GM21576 (cell line): ENCODE results near the gene ACTL6B.

Experiments
- ATAC-seq: cut with Tn5 transposase; IDR thresholded peaks from one replicate; pipeline ENCODE4 v1.9.1; 2021; ENCODE audit warnings: mild to moderate bottlenecking, moderate library complexity; ENCODE audit not compliant: unreplicated experiment

ACTL6B gene

GRCh38 chr7:100602889-100603725, 53.1 kb downstream of the ACTL6B start:
- no peak for ATAC-seq

GRCh38 chr7:100600730-100601038, 55.6 kb downstream of the ACTL6B start:
- no peak for ATAC-seq

GRCh38 chr7:100599911-100600729, 56.1 kb downstream of the ACTL6B start:
- ATAC-seq: no peak

- no peak for ATAC-seq
These were observed 57.8 kb downstream of the ACTL6B start for GRCh38 chr7:100598425-100598824.

- no peak for ATAC-seq
These were observed 61.1 kb downstream of the ACTL6B start for GRCh38 chr7:100595188-100595587.
